Activated T-helper 2 cell treated with anti-CD3 and anti-CD28 coated beads, Interferon-gamma antibody, Interleukin-2, Interleukin-4, amounts not matched to agents 10 μg/mL and 5 μg/mL and 100 μg/mL, durations not matched to agents 14 hours and 24 hours and 36 hours (primary cell): ENCODE measurements around the gene RPL13. TPM values are rescaled to one million over a fixed set of nuclear protein-coding genes. Genes with fewer than 3 reads are reported as not detected.

Experiments
- DNase-seq: peaks from one replicate; pipeline ENCODE4 v3.0.0; 2021; ENCODE audit warnings: low spot score
- H3K27ac Mint-ChIP-seq: one replicate; pipeline ENCODE4 v1.8.0; 2021; ENCODE audit warnings: mixed read lengths
- H3K27me3 Mint-ChIP-seq: one replicate; pipeline ENCODE4 v1.8.0; 2021; ENCODE audit warnings: low read depth, mixed read lengths
- H3K36me3 Mint-ChIP-seq: one replicate; pipeline ENCODE4 v1.8.0; 2021; ENCODE audit warnings: low read depth, mixed read lengths
- H3K4me1 Mint-ChIP-seq: one replicate; pipeline ENCODE4 v1.8.0; 2021; ENCODE audit warnings: low read depth, mixed read lengths
- H3K4me3 Mint-ChIP-seq: one replicate; pipeline ENCODE4 v1.8.0; 2021; ENCODE audit warnings: low read depth, mild to moderate bottlenecking, moderate library complexity, mixed read lengths
- H3K9me3 Mint-ChIP-seq: one replicate; pipeline ENCODE4 v1.8.0; 2021; ENCODE audit warnings: mixed read lengths
- intact Hi-C: fragments of 100-400 bp; cut with micrococcal nuclease; formaldehyde crosslinking; loops from one replicate; pipeline ENCODE4 v1.15.1; 2023
- total RNA-seq: library from RNA; stranded (reverse); gene quantifications from 2 replicates; pipeline ENCODE4 v1.2.3, GENCODE V29; 2022

Gene RPL13
- total RNA-seq, 1 donor from 2014 or later = 2,406 TPM

GRCh38 chr16:89547860-89548259 lies 12.6 kb upstream of the RPL13 start:
- Mint-ChIP-seq H3K4me1 (peaks cover 6% of the 10 kb centered on the region), H3K27me3 (no peaks in the 10 kb centered on the region), H3K9me3 (no peaks in the 10 kb centered on the region), H3K4me3 (no peak overlapping the region), H3K36me3 (peaks cover 42% of the 10 kb centered on the region), H3K27ac (peak overlapping the region; percentile 38)
- DNase-seq = no peak
- intact Hi-C loops = no loop called here

GRCh38 chr16:89548344-89549006 lies 12.0 kb upstream of the RPL13 start:
- H3K27ac Mint-ChIP-seq = peak overlapping the region; percentile 84
- no peaks in the 10 kb centered on the region for H3K27me3 Mint-ChIP-seq
- peaks cover 43% of the 10 kb centered on the region for H3K36me3 Mint-ChIP-seq

GRCh38 chr16:89549007-89549700 lies 11.3 kb upstream of the RPL13 start:
- H3K27ac Mint-ChIP-seq = peak overlapping the region; percentile 84
- no peak overlapping the region for H3K4me3 Mint-ChIP-seq
- H3K9me3 Mint-ChIP-seq = no peaks in the 10 kb centered on the region
- H3K27me3 Mint-ChIP-seq = no peaks in the 10 kb centered on the region
- intact Hi-C loops = no loop called here
- no peak for DNase-seq
- H3K36me3 Mint-ChIP-seq = peaks cover 43% of the 10 kb centered on the region
- peaks cover 6% of the 10 kb centered on the region for H3K4me1 Mint-ChIP-seq

More at GRCh38 chr16:89548344-89549006, 12.0 kb upstream of the RPL13 start:
- Mint-ChIP-seq H3K4me3 (no peak overlapping the region), H3K9me3 (no peaks in the 10 kb centered on the region), H3K4me1 (peaks cover 6% of the 10 kb centered on the region)
- intact Hi-C loops = no loop called here
- DNase-seq = no peak

- H3K27ac Mint-ChIP-seq = no peak overlapping the region
- DNase-seq = no peak
- no peak overlapping the region for H3K4me3 Mint-ChIP-seq
- H3K36me3 Mint-ChIP-seq = peaks cover 44% of the 10 kb centered on the region
- H3K27me3 Mint-ChIP-seq = no peaks in the 10 kb centered on the region
- no peaks in the 10 kb centered on the region for H3K9me3 Mint-ChIP-seq
- peaks cover 6% of the 10 kb centered on the region for H3K4me1 Mint-ChIP-seq
- intact Hi-C loops = no loop called here
These were observed 10.0 kb upstream of the RPL13 start for GRCh38 chr16:89550421-89551007.

GRCh38 chr16:89552329-89552728 lies 8.2 kb upstream of the RPL13 start:
- H3K4me3 Mint-ChIP-seq = no peak overlapping the region
- H3K27ac Mint-ChIP-seq = no peak overlapping the region
- DNase-seq = no peak
- peaks cover 57% of the 10 kb centered on the region for H3K36me3 Mint-ChIP-seq
- no peaks in the 10 kb centered on the region for H3K9me3 Mint-ChIP-seq
- intact Hi-C loops = no loop called here
- H3K27me3 Mint-ChIP-seq = no peaks in the 10 kb centered on the region
- H3K4me1 Mint-ChIP-seq = peaks cover 9% of the 10 kb centered on the region

- H3K36me3 Mint-ChIP-seq = peaks cover 59% of the 10 kb centered on the region
- H3K4me3 Mint-ChIP-seq = no peak overlapping the region
- no peak overlapping the region for H3K27ac Mint-ChIP-seq
- no peak for DNase-seq
- no peaks in the 10 kb centered on the region for H3K27me3 Mint-ChIP-seq
- H3K4me1 Mint-ChIP-seq = peaks cover 13% of the 10 kb centered on the region
- intact Hi-C loops = no loop called here
- H3K9me3 Mint-ChIP-seq = no peaks in the 10 kb centered on the region
These were observed 7.6 kb upstream of the RPL13 start for GRCh38 chr16:89552913-89553312.

- no peak for DNase-seq
- no peaks in the 10 kb centered on the region for H3K27me3 Mint-ChIP-seq
- H3K4me1 Mint-ChIP-seq = peaks cover 13% of the 10 kb centered on the region
- no peaks in the 10 kb centered on the region for H3K9me3 Mint-ChIP-seq
- H3K27ac Mint-ChIP-seq = no peak overlapping the region
- H3K36me3 Mint-ChIP-seq = peaks cover 51% of the 10 kb centered on the region
- intact Hi-C loops = no loop called here
- no peak overlapping the region for H3K4me3 Mint-ChIP-seq
These were observed 6.7 kb upstream of the RPL13 start for GRCh38 chr16:89553733-89554132.

- peaks cover 46% of the 10 kb centered on the region for H3K36me3 Mint-ChIP-seq
- peaks cover 8% of the 10 kb centered on the region for H3K4me1 Mint-ChIP-seq
- H3K9me3 Mint-ChIP-seq = no peaks in the 10 kb centered on the region
- intact Hi-C loops = no loop called here
- no peak overlapping the region for H3K27ac Mint-ChIP-seq
- H3K27me3 Mint-ChIP-seq = no peaks in the 10 kb centered on the region
- no peak for DNase-seq
- H3K4me3 Mint-ChIP-seq = no peak overlapping the region
These were observed 6.1 kb upstream of the RPL13 start for GRCh38 chr16:89554343-89554742.

GRCh38 chr16:89555265-89555664 lies 5.2 kb upstream of the RPL13 start:
- intact Hi-C loops = no loop called here
- Mint-ChIP-seq H3K36me3 (peaks cover 39% of the 10 kb centered on the region), H3K27ac (no peak overlapping the region), H3K9me3 (no peaks in the 10 kb centered on the region), H3K27me3 (no peaks in the 10 kb centered on the region), H3K4me3 (no peak overlapping the region), H3K4me1 (peaks cover 12% of the 10 kb centered on the region)
- no peak for DNase-seq

GRCh38 chr16:89555780-89556179 lies 4.7 kb upstream of the RPL13 start:
- Mint-ChIP-seq H3K9me3 (no peaks in the 10 kb centered on the region), H3K36me3 (peaks cover 34% of the 10 kb centered on the region), H3K4me3 (no peak overlapping the region), H3K27me3 (no peaks in the 10 kb centered on the region), H3K4me1 (peaks cover 12% of the 10 kb centered on the region), H3K27ac (no peak overlapping the region)
- intact Hi-C loops = no loop called here
- DNase-seq = no peak

GRCh38 chr16:89556750-89557689 lies 3.5 kb upstream of the RPL13 start:
- DNase-seq = peak; percentile 74
- Mint-ChIP-seq H3K27ac (peak overlapping the region; percentile 62), H3K4me3 (peak overlapping the region; percentile 35), H3K36me3 (peaks cover 38% of the 10 kb centered on the region), H3K27me3 (no peaks in the 10 kb centered on the region), H3K9me3 (no peaks in the 10 kb centered on the region), H3K4me1 (peaks cover 14% of the 10 kb centered on the region)
- intact Hi-C loops = no loop called here

GRCh38 chr16:89557690-89558490 lies 2.6 kb upstream of the RPL13 start:
- H3K27me3 Mint-ChIP-seq = no peaks in the 10 kb centered on the region
- H3K36me3 Mint-ChIP-seq = peaks cover 38% of the 10 kb centered on the region
- peaks cover 19% of the 10 kb centered on the region for H3K4me1 Mint-ChIP-seq
- peak overlapping the region; percentile 35 for H3K4me3 Mint-ChIP-seq
- H3K9me3 Mint-ChIP-seq = no peaks in the 10 kb centered on the region
- H3K27ac Mint-ChIP-seq = peak overlapping the region; percentile 62
- intact Hi-C loops = no loop called here
- DNase-seq = no peak
